K562 (cell line): ENCODE results near the gene MYO1D. TPM values are rescaled to one million over a fixed set of nuclear protein-coding genes. Genes with fewer than 3 reads are reported as not detected.

Experiments used
- ATAC-seq: fragments of 200-7000 bp; cut with Tn5 transposase; 3 replicates; pipeline ENCODE4 v1.9.1; 2020; ENCODE audit warnings: moderate library complexity
- BruUV-seq: library from RNA; stranded (reverse); fragments of 400-500 nt; replicated peaks from 2 replicates; lab custom pipeline; 2021; lab: Mats Ljungman, UMichigan
- CTCF ChIA-PET: fragments of 300-600 bp; formaldehyde crosslinking; extraction: SDS; loops from one replicate; lab custom pipeline; 2021; ENCODE audit warnings: low intra/inter-chr PET ratio; lab: Yijun Ruan, JAX
- POLR2A ChIA-PET: fragments of 300-600, 350-650 bp; sonication (Branson Sonifier 250); formaldehyde crosslinking; extraction: SDS; loops from one replicate; lab custom pipeline; 2021; ENCODE audit warnings: antibody characterized with exemption, inconsistent platforms; lab: Yijun Ruan, JAX
- DNase-seq, 4 experiments: peaks; one replicate each; pipeline versions ENCODE4 v3.0.0 to v3.0.0-alpha.2; 2011 to 2018; ENCODE audit warnings: low spot score in 3 of 4, mixed read lengths in 3 of 4; ENCODE audit errors: extremely low read depth in 1 of 4
- FAIRE-seq: peaks from 2 replicates; lab custom pipeline; 2011; peaks lifted over from hg19 to GRCh38; lab: Jason Lieb, UNC
- H2AFZ ChIP-seq: 2 replicates; pipeline ENCODE4 v1.6.0; 2011; ENCODE audit warnings: low read depth, low read length, control low read depth, inconsistent platforms
- H3K27ac ChIP-seq: fragments of 200-600 bp; 3 replicates; pipeline ENCODE4 v1.8.0; 2011; ENCODE audit warnings: low read depth, mild to moderate bottlenecking, control low read depth, inconsistent platforms, low read length, moderate library complexity, mixed read lengths; ENCODE audit errors: extremely low read depth
- H3K27me3 ChIP-seq, 2 experiments: fragments of 300-600 bp in 1 of 2; 2 replicates in 1 of 2; 3 replicates in 1 of 2; pipeline versions ENCODE4 v1.6.0 to v1.8.0; 2011; ENCODE audit warnings: inconsistent platforms in 2 of 2, low read length in 2 of 2, mild to moderate bottlenecking in 1 of 2, mixed read lengths in 1 of 2, moderate library complexity in 1 of 2; ENCODE audit not compliant: control insufficient read depth in 2 of 2, insufficient read depth in 2 of 2
- H3K36me3 ChIP-seq: fragments of 300-600 bp; 3 replicates; pipeline ENCODE4 v1.8.0; 2011; ENCODE audit warnings: mild to moderate bottlenecking, low read length, inconsistent platforms; ENCODE audit not compliant: control insufficient read depth, insufficient read depth
- H3K4me1 ChIP-seq, 2 experiments: fragments of 200-600 bp in 1 of 2; replicated peaks in 1 of 2; 2 replicates in 1 of 2; 3 replicates in 1 of 2; pipeline versions ENCODE4 v1.5.1 to v1.8.0; 2011; ENCODE audit warnings: inconsistent platforms in 2 of 2, low read length in 2 of 2, mild to moderate bottlenecking in 1 of 2, mixed read lengths in 1 of 2, moderate library complexity in 1 of 2; ENCODE audit not compliant: control insufficient read depth in 2 of 2, insufficient read depth in 2 of 2
- H3K4me2 ChIP-seq: 2 replicates; pipeline ENCODE4 v1.6.1; 2011; ENCODE audit warnings: low read length, control low read depth, inconsistent platforms, mixed read lengths; ENCODE audit not compliant: insufficient read depth
- H3K4me3 ChIP-seq: fragments of 200-600 bp; sonication (generic), shearing (Covaris generic); 2 replicates; pipeline ENCODE4 v1.5.1; 2016; ENCODE audit warnings: control low read depth, inconsistent platforms
- H3K79me2 ChIP-seq: fragments of 200-600 bp; 3 replicates; pipeline ENCODE4 v1.8.0; 2011; ENCODE audit warnings: low read length, inconsistent platforms; ENCODE audit not compliant: control insufficient read depth, insufficient read depth
- H3K9ac ChIP-seq, 2 experiments: 2 replicates each; pipeline versions ENCODE4 v1.6.0 to v1.6.1; 2011; ENCODE audit warnings: low read depth in 2 of 2, low read length in 2 of 2, control low read depth in 1 of 2, inconsistent platforms in 1 of 2, mild to moderate bottlenecking in 1 of 2, mixed read lengths in 1 of 2; ENCODE audit not compliant: insufficient read depth in 1 of 2
- H3K9me1 ChIP-seq: one replicate; pipeline ENCODE4 v1.6.0; 2011; ENCODE audit warnings: inconsistent platforms, mild to moderate bottlenecking, low read length, moderate library complexity; ENCODE audit not compliant: control insufficient read depth, insufficient read depth
- H3K9me3 ChIP-seq: replicated peaks from 2 replicates; pipeline ENCODE4 v1.5.1; 2011; ENCODE audit warnings: low read depth, low read length, inconsistent platforms; ENCODE audit not compliant: control insufficient read depth, insufficient read depth
- H4K20me1 ChIP-seq: replicated peaks from 2 replicates; pipeline ENCODE4 v1.6.1; 2011; ENCODE audit warnings: low read length, inconsistent platforms, mixed read lengths; ENCODE audit not compliant: control insufficient read depth, insufficient read depth
- NFE2 ChIP-seq: IDR thresholded peaks from 2 replicates; pipeline ENCODE4 v1.6.1; 2014; ENCODE audit warnings: antibody characterized with exemption, low read depth
- POLR2G ChIP-seq: fragments of 200-400 bp; formaldehyde crosslinking; IDR thresholded peaks from 2 replicates; pipeline ENCODE4 v1.6.1; 2017; ENCODE audit warnings: low read depth, mild to moderate bottlenecking, antibody characterized with exemption, low read length, moderate library complexity
- ZNF232 ChIP-seq: sonication (generic); formaldehyde crosslinking; IDR thresholded peaks from 2 replicates; pipeline ENCODE4 v1.8.0; 2022; ENCODE audit warnings: mild to moderate bottlenecking, missing genetic modification reagents
- WGBS: fragments of 100-300 bp; shearing (Covaris generic); methylation state at CpG from one replicate; pipeline ENCODE4 v1.1.6; 2016; ENCODE audit warnings: low coverage, mixed read lengths; ENCODE audit not compliant: insufficient coverage; ENCODE audit errors: missing lambda C conversion rate; 5-methylcytosine and 5-hydroxymethylcytosine counted together
- in situ Hi-C: fragments of 300-500 bp; cut with MboI; formaldehyde crosslinking; loops from 4 replicates; pipeline ENCODE4 v1.15.0; 2018; ENCODE audit warnings: inconsistent platforms, mixed read lengths
- intact Hi-C: fragments of 100-400 bp; cut with micrococcal nuclease; formaldehyde crosslinking; loops from 2 replicates; pipeline ENCODE4 v1.14.2; 2022
- polyA plus RNA-seq, 8 experiments: library from polyadenylated mRNA; depleted of rRNA in 4 of 8; stranded (reverse) in 5 of 8; unstranded in 3 of 8; fragments of >200 nt; fragmentation: Nextera tagmentation in 2 of 8; fragmentation: Illumina TruSeq in 1 of 8; extraction: Ambion mirVana in 2 of 8; extraction: Trizol in 1 of 8; gene quantifications; 2 replicates each; pipeline versions ENCODE4 v1.2.1 to v1.2.3, GENCODE V29; 2011 to 2014; ENCODE audit warnings: inconsistent platforms in 1 of 8, missing spikeins in 1 of 8
- total RNA-seq, 7 experiments: library from RNA; depleted of rRNA in 6 of 7; stranded (reverse); fragments of >200 nt in 6 of 7; fragmentation: Illumina TruSeq in 2 of 7; extraction: Trizol in 2 of 7; gene quantifications; 2 replicates each; pipeline versions ENCODE4 v1.2.1 to v1.2.3, GENCODE V29; 2011 to 2021; ENCODE audit warnings: low replicate concordance in 1 of 7

Gene MYO1D
- total and polyA plus RNA-seq, 9 of the 15 experiments (the other 6 are each of a cell fraction or from before 2014, with no cell fraction given), result 2.1 to 71.2 (median 45.4) TPM

- no TSS peak for BruUV-seq
- CTCF ChIA-PET, result no interaction called here
Measured at GRCh38 chr17:32490101-32490482, 386.8 kb downstream of the MYO1D start.

GRCh38 chr17:32489320-32490100, 387.4 kb downstream of the MYO1D start:
- Histone ChIP-seq H3K4me1 (peaks cover 16 to 48% of the 10 kb centered on the region in 2 experiments; a peak in 4 of 5 replicates), H4K20me1 (0 out of 2 replicates have a peak, but pooled peaks cover 2% of the 10 kb centered on the region), H3K27me3 (no peaks in the 10 kb centered on the region), H2AFZ (no peak overlapping the region), H3K9me1 (no peaks in the 10 kb centered on the region), H3K4me3 (no peak overlapping the region), H3K36me3 (peaks cover 35% of the 10 kb centered on the region; the same call in 2 of the 3 replicates), H3K4me2 (no peak overlapping the region; the same call in 1 of the 2 replicates), H3K79me2 (peaks cover 17% of the 10 kb centered on the region; the same call in 2 of the 3 replicates), H3K27ac (no peak overlapping the region), H3K9me3 (no peaks in the 10 kb centered on the region), H3K9ac (peak overlapping the region in 1 of 2 experiments; percentile 72; a peak in 2 of 4 replicates)
- DNase-seq (no peak), ATAC-seq (no peak), FAIRE-seq (no peak)
- CTCF ChIA-PET, result interaction anchor here (0.6 kb wide), 1 partner anchor 421 kb away, joined by 3 read pairs; no protein-coding TSS in a partner anchor
- POLR2A ChIA-PET, result interaction anchor here (0.6 to 1.7 kb wide), 5 partner anchors 9 to 1382 kb away, joined by 3 to 7 read pairs (median 4); partner anchors contain the start of genes MYO1D and PSMD11
- in situ Hi-C loops (no loop called here), intact Hi-C loops (loop anchor here (10.0 kb wide), 1 partner anchor 165 kb away; no protein-coding TSS in a partner anchor)
- TF ChIP-seq NFE2, result no peak
- WGBS, result 82% methylated on average over 10 of the region's 10 CpGs
- BruUV-seq, result no TSS peak

More at GRCh38 chr17:32490101-32490482, 386.8 kb downstream of the MYO1D start:
- 76% methylated on average over 11 of the region's 16 CpGs for WGBS
- Histone ChIP-seq H3K27me3 (no peaks in the 10 kb centered on the region), H3K27ac (no peak overlapping the region), H4K20me1 (0 out of 2 replicates have a peak, but pooled peaks cover 2% of the 10 kb centered on the region), H3K36me3 (peaks cover 35% of the 10 kb centered on the region; the same call in 2 of the 3 replicates), H3K4me2 (no peak overlapping the region), H3K4me3 (no peak overlapping the region), H3K9ac (peak overlapping the region in 1 of 2 experiments; percentile 72; a peak in 2 of 4 replicates), H3K9me1 (no peaks in the 10 kb centered on the region), H3K4me1 (peaks cover 16 to 48% of the 10 kb centered on the region in 2 experiments; a peak in 4 of 5 replicates), H3K9me3 (no peaks in the 10 kb centered on the region), H2AFZ (no peak overlapping the region), H3K79me2 (peaks cover 17% of the 10 kb centered on the region; the same call in 2 of the 3 replicates)
- TF ChIP-seq POLR2G, result 0 out of 2 replicates have a peak, but pooled peaks have one; percentile 37
- no peak for TF ChIP-seq ZNF232 (CRISPR knock-in tag)
- DNase-seq (no peak), FAIRE-seq (no peak), ATAC-seq (no peak)
- intact Hi-C loops (no loop called here), in situ Hi-C loops (no loop called here)
- POLR2A ChIA-PET, result interaction anchor here (0.7 kb wide), 1 partner anchor 1381 kb away, joined by 3 read pairs; no protein-coding TSS in a partner anchor
